ENCODE data around the gene FZD2.

The FZD2 gene

DNA sequence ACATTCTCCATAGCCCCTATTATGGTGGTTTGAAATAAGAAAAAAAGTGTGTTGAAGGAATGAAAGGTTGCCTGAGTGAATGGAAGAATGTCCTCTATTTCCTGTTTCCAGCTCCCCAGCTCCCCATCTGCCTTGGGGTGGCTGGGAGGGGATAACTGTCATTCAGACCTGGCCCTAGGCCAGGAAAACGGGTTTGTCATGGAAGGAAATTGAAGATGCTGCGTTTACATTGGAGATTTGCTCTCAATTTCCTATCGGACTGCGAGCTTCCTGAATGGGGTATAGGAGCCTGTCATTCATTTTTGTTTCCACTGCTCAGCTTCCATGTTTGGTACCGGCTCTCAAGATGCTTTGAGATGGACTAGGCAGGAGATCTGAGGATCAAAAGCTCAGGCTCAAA is 2.2 kb upstream of the FZD2 start:
- POLR2A ChIA-PET = interaction anchor here (0.6 to 1.5 kb wide), 5 partner anchors 8 to 36 kb away, joined by 3 to 7 read pairs (median 4); no protein-coding TSS in a partner anchor
- TF ChIP-seq CTCF (IDR thresholded peaks at IDR 0.05; ENCODE audit: insufficient read depth, low read length, missing control alignments) = no peak
- no peak overlapping the region for H3K4me3 ChIP-seq (ENCODE audit: low read depth, low read length)
- CTCF ChIA-PET = interaction anchor here (0.7 to 6.3 kb wide), 4 partner anchors 9 to 82 kb away, joined by 3 to 53 read pairs (median 8); no protein-coding TSS in a partner anchor
- no peak for DNase-seq (ENCODE audit: low read depth, low spot score)

GRCh38 chr17:44556166-44556831 is 985 bp upstream of the FZD2 start:
- ChIA-PET CTCF (interaction anchor here (1.1 to 6.3 kb wide), 7 partner anchors 9 to 83 kb away, joined by 3 to 53 read pairs (median 4); no protein-coding TSS in a partner anchor), POLR2A (interaction anchor here (0.6 to 2.4 kb wide), 12 partner anchors 9 to 195 kb away, joined by 3 to 42 read pairs (median 6); no protein-coding TSS in a partner anchor)
- H3K4me3 ChIP-seq (ENCODE audit: low read depth, low read length) = peak overlapping the region; percentile 65
- TF ChIP-seq CTCF (IDR thresholded peaks at IDR 0.05; ENCODE audit: insufficient read depth, low read length, missing control alignments) = no peak
- no peak for DNase-seq (ENCODE audit: low read depth, low spot score)

- POLR2A ChIA-PET = interaction anchor here (0.8 to 2.4 kb wide), 9 partner anchors 10 to 79 kb away, joined by 3 to 42 read pairs (median 7); no protein-coding TSS in a partner anchor
- no peak for DNase-seq (ENCODE audit: low read depth, low spot score)
- peak overlapping the region; percentile 90 for H3K4me3 ChIP-seq (ENCODE audit: low read depth, low read length)
Observed at GRCh38 chr17:44557651-44558285, 484 bp downstream of the FZD2 start.

DNA sequence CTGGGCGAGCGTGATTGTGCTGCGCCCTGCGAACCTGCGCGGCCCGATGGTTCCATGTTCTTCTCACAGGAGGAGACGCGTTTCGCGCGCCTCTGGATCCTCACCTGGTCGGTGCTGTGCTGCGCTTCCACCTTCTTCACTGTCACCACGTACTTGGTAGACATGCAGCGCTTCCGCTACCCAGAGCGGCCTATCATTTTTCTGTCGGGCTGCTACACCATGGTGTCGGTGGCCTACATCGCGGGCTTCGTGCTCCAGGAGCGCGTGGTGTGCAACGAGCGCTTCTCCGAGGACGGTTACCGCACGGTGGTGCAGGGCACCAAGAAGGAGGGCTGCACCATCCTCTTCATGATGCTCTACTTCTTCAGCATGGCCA is 1.0 kb downstream of the FZD2 start:
- CTCF ChIA-PET = interaction anchor here (0.8 to 6.3 kb wide), 5 partner anchors 11 to 79 kb away, joined by 3 to 53 read pairs (median 4); no protein-coding TSS in a partner anchor
- POLR2A ChIA-PET = interaction anchor here (0.9 to 2.4 kb wide), 5 partner anchors 11 to 29 kb away, joined by 4 to 42 read pairs (median 32); no protein-coding TSS in a partner anchor
- peak overlapping the region; percentile 90 for H3K4me3 ChIP-seq (ENCODE audit: low read depth, low read length)
- TF ChIP-seq CTCF (IDR thresholded peaks at IDR 0.05; ENCODE audit: insufficient read depth, low read length, missing control alignments) = no peak
- no peak for DNase-seq (ENCODE audit: low read depth, low spot score)

More at GRCh38 chr17:44557651-44558285, 484 bp downstream of the FZD2 start:
- CTCF ChIA-PET = interaction anchor here (0.8 to 6.3 kb wide), 6 partner anchors 10 to 79 kb away, joined by 3 to 53 read pairs (median 6); no protein-coding TSS in a partner anchor
- TF ChIP-seq CTCF (IDR thresholded peaks at IDR 0.05; ENCODE audit: insufficient read depth, low read length, missing control alignments) = no peak

DNA sequence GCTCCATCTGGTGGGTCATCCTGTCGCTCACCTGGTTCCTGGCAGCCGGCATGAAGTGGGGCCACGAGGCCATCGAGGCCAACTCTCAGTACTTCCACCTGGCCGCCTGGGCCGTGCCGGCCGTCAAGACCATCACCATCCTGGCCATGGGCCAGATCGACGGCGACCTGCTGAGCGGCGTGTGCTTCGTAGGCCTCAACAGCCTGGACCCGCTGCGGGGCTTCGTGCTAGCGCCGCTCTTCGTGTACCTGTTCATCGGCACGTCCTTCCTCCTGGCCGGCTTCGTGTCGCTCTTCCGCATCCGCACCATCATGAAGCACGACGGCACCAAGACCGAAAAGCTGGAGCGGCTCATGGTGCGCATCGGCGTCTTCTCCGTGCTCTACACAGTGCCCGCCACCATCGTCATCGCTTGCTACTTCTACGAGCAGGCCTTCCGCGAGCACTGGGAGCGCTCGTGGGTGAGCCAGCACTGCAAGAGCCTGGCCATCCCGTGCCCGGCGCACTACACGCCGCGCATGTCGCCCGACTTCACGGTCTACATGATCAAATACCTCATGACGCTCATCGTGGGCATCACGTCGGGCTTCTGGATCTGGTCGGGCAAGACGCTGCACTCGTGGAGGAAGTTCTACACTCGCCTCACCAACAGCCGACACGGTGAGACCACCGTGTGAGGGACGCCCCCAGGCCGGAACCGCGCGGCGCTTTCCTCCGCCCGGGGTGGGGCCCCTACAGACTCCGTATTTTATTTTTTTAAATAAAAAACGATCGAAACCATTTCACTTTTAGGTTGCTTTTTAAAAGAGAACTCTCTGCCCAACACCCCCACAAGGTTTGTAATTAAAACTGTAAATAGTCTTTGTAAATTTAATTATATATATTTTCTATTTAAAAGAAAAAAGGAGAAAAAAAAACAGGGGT is 1.7 kb downstream of the FZD2 start:
- DNase-seq (ENCODE audit: low read depth, low spot score) = no peak
- peak overlapping the region; percentile 90 for H3K4me3 ChIP-seq (ENCODE audit: low read depth, low read length)
- ChIA-PET POLR2A (interaction anchor here (2.3 to 2.4 kb wide), 2 partner anchors 15 to 24 kb away, joined by 39 to 42 read pairs; no protein-coding TSS in a partner anchor), CTCF (interaction anchor here (1.0 to 6.3 kb wide), 4 partner anchors 11 to 26 kb away, joined by 4 to 53 read pairs (median 8); no protein-coding TSS in a partner anchor)
- TF ChIP-seq CTCF (IDR thresholded peaks at IDR 0.05; ENCODE audit: insufficient read depth, low read length, missing control alignments) = no peak
